ENCODE measurements around the gene CDH8.
A peak's percentile ranks its signal among the peaks of the same experiment; 100 is the strongest.

CDH8 gene

DNA sequence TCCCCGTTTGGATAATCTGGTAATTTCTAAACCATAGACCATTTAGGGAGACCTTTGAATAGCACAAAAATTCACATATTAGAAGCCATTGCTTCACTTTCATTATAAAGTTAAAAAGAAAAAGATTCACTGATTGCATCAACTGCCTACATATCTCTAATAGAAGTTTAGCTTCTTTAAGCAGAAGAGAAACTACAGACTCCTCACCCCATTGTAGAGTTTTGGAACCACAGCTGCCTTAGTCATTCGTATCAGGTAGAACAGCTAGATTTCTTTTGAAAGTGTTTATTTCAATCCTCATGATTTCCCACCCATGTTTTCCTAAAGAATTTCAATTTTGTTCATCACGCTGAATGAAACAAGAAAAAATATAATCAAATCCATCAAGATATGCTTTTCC lies 144.8 kb downstream of the CDH8 start:
- FAIRE-seq, result no peak
- DNase-seq (ENCODE audit: insufficient read length, low spot score), result no peak
- TF ChIP-seq SPI1 (IDR thresholded peaks at IDR 0.05; ENCODE audit: low read depth, low read length) (peak; percentile 45), TAF1 (IDR thresholded peaks at IDR 0.05; ENCODE audit: low read depth, low read length) (no peak)

DNA sequence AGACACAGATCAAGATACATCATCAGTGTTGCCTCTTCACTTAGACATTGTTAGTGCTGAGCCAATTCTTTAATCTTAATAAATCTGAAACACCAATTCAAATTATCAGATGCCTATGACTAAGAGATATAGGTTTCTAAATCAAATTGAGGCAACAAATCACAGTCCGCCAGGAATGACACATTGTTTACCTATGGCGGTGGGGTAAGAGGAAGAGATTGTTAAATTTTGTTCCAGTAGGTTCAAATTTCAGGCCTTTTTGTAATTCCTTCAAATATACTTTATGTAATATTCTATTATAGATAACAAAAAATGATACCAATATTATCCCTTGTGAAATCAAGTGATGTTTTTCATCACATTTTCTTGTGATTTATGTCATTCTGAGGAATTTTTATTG lies 145.9 kb downstream of the CDH8 start:
- FAIRE-seq (no peak), DNase-seq (ENCODE audit: insufficient read length, low spot score) (no peak)
- no peak for TF ChIP-seq POLR2A (IDR thresholded peaks at IDR 0.05; ENCODE audit: low read depth, low read length)
- no peak for TF ChIP-seq PAX5 (IDR thresholded peaks at IDR 0.05; ENCODE audit: insufficient read depth, low read length, severe bottlenecking)
- TF ChIP-seq POU2F2 (IDR thresholded peaks at IDR 0.05; ENCODE audit: low read depth, low read length), result no peak
- no peak for TF ChIP-seq SPI1 (IDR thresholded peaks at IDR 0.05; ENCODE audit: low read depth, low read length)
- TF ChIP-seq TAF1 (IDR thresholded peaks at IDR 0.05; ENCODE audit: low read depth, low read length), result no peak
- TF ChIP-seq POLR2AphosphoS5 (IDR thresholded peaks at IDR 0.05; ENCODE audit: low read depth, low read length), result no peak

DNA sequence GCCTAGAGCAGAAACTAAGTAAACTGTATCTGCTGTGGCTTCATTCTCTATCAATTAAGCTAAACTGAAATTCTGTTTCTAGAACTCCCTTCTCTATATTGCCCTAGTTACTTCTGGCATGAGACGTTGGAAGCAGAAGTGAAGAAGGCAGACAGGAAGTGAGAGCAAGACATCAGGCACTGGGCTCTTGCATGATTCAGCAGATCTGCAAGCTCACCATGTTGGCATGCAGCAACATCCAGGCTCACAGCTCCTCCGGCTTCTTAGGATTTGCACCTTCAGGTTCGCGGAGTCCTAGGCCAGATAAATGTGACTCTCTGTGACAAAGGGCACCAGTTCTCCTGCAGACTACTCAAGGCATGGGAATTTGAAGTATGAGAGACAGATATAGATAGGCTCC lies 148.3 kb downstream of the CDH8 start:
- FAIRE-seq, result peak; percentile 63
- DNase-seq (ENCODE audit: insufficient read length, low spot score), result no peak

DNA sequence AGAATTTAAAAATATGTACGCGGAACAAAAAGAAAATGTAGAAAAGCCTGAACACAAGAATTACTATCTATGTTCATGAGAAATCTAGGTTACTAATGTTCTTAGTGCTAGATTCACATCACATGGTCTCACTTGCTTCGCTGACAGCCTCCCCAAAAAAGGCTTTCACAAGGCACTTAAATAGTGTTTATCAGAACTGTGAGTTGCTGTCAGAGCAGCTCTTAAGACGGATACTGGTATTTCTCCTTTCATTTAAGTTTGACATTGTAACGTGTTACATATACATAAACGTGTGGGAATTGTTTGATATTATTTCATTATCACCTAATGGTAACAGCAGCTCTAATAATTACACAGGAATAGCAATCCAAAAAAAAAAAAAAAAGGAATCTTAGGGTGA lies 150.9 kb downstream of the CDH8 start:
- DNase-seq (ENCODE audit: insufficient read length, low spot score), result no peak
- no peak for FAIRE-seq
- TF ChIP-seq SPI1 (IDR thresholded peaks at IDR 0.05; ENCODE audit: low read depth, low read length) (no peak), POLR2A (IDR thresholded peaks at IDR 0.05; ENCODE audit: low read depth, low read length) (no peak), POU2F2 (IDR thresholded peaks at IDR 0.05; ENCODE audit: low read depth, low read length) (no peak), POLR2AphosphoS5 (IDR thresholded peaks at IDR 0.05; ENCODE audit: low read depth, low read length) (no peak), PAX5 (IDR thresholded peaks at IDR 0.05; ENCODE audit: insufficient read depth, low read length, severe bottlenecking) (no peak), TAF1 (IDR thresholded peaks at IDR 0.05; ENCODE audit: low read depth, low read length) (no peak)

More for the DNA sequence above, 148.3 kb downstream of the CDH8 start:
- TF ChIP-seq TAF1 (IDR thresholded peaks at IDR 0.05; ENCODE audit: low read depth, low read length) (no peak), SPI1 (IDR thresholded peaks at IDR 0.05; ENCODE audit: low read depth, low read length) (peak; percentile 98), PAX5 (IDR thresholded peaks at IDR 0.05; ENCODE audit: insufficient read depth, low read length, severe bottlenecking) (no peak), POU2F2 (IDR thresholded peaks at IDR 0.05; ENCODE audit: low read depth, low read length) (no peak)

DNA sequence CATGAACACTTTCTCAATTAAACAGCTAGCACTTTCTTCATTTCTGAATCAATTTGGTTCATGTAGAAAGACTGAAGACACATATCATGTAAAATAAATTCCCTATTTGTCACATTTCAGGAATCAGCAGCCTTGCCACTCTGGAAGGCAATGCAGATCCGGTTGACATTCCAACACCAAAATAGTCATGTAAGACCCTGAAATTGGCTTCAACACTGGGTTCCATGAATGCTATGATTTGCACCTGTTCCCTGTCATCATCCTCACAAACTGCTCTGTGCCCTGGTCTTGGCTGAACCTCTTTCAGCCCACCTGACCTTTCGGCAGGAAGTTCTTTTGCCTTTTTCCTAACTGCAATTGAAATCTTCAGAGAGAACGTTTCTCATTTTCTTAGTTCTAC lies 156.9 kb downstream of the CDH8 start:
- no peak for FAIRE-seq
- DNase-seq (ENCODE audit: insufficient read length, low spot score), result no peak
- TF ChIP-seq POU2F2 (IDR thresholded peaks at IDR 0.05; ENCODE audit: low read depth, low read length), result no peak

DNA sequence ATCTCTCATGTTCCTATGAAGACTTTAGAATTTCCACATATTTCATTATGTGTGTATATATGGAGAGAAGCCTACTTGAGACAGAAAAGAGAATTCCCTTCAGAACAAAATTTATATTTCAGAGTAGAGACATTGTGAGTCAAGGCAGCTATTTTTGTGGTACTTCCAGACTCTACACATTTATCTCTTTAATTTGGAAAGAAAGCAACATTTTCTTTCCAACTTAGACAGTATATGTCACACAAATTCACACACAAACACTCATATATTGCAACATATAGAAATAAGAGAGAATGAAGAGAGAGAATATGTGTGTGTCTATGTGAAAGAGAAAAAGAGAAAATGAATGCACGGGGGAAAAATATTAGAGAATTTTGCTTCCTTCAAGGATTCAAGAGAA lies 158.8 kb downstream of the CDH8 start:
- FAIRE-seq (no peak), DNase-seq (ENCODE audit: insufficient read length, low spot score) (no peak)
- no peak for TF ChIP-seq TAF1 (IDR thresholded peaks at IDR 0.05; ENCODE audit: low read depth, low read length)
- no peak for TF ChIP-seq POLR2A (IDR thresholded peaks at IDR 0.05; ENCODE audit: low read depth, low read length)
- TF ChIP-seq PAX5 (IDR thresholded peaks at IDR 0.05; ENCODE audit: insufficient read depth, low read length, severe bottlenecking), result no peak
- no peak for TF ChIP-seq SPI1 (IDR thresholded peaks at IDR 0.05; ENCODE audit: low read depth, low read length)
- no peak for TF ChIP-seq POU2F2 (IDR thresholded peaks at IDR 0.05; ENCODE audit: low read depth, low read length)
- TF ChIP-seq POLR2AphosphoS5 (IDR thresholded peaks at IDR 0.05; ENCODE audit: low read depth, low read length), result no peak

DNA sequence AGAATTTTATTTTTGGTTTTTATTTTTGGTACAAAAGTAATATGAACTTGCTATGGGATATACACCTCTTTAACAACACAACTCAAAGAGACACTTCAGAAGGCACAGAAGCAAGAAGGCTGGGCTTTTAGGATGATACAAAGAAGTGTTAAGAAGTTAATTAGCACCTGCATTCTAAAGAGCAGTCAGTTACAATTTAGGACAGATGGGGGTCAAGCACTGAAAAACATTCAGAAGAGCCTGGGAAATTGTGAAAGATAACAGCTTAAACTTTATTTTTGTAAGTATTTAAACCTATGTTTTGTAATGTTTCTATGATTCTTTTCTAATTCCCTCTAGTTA lies 163.5 kb downstream of the CDH8 start:
- no peak for TF ChIP-seq PAX5 (IDR thresholded peaks at IDR 0.05; ENCODE audit: insufficient read depth, low read length, severe bottlenecking)
- TF ChIP-seq TAF1 (IDR thresholded peaks at IDR 0.05; ENCODE audit: low read depth, low read length), result no peak
- FAIRE-seq (no peak), DNase-seq (ENCODE audit: insufficient read length, low spot score) (no peak)

DNA sequence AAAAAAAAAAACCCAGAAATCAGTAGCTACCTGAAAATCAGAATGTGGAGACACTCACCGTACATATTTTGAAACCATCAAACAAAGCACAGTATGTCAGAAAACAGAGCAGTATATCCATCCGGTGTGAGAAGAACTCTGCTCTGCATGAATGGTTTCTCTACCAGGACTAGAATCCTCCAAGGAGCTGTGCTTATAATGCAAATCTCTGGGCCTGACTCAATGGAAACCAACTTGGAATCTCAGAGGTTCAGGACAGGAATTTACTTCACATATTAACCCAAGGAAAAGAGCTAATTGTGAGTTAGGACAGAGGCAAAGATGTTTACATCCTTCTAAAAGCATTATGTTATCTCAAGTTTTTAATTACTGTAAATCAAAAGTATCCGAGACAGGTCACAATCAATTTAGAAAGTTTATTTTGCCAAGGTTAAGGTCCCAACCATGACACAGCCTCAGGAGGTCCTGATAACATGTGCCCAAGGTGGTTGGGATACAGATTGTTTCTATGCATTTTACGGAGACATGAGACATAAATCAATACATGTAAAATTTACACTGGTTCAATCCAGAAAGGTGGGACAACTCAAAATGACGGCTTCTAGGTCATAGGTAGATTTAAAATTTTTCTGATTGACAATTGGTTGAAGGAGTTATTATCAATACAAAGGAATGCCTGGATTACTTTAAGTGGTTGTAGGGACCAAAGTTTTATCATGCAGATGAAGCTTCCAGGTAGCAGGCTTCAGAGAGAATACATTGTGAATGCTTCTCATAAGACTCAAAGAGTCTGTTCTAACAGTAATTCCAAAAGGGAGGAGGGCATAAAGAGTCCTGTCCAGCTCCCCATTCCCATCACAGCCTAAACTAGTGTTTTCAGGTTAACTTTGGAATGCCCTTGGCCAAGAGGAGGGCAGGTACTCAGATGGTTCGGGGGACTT lies 164.1 kb downstream of the CDH8 start:
- TF ChIP-seq POLR2AphosphoS5 (IDR thresholded peaks at IDR 0.05; ENCODE audit: low read depth, low read length) (no peak), SPI1 (IDR thresholded peaks at IDR 0.05; ENCODE audit: low read depth, low read length) (no peak)
- FAIRE-seq (no peak), DNase-seq (ENCODE audit: insufficient read length, low spot score) (no peak)

DNA sequence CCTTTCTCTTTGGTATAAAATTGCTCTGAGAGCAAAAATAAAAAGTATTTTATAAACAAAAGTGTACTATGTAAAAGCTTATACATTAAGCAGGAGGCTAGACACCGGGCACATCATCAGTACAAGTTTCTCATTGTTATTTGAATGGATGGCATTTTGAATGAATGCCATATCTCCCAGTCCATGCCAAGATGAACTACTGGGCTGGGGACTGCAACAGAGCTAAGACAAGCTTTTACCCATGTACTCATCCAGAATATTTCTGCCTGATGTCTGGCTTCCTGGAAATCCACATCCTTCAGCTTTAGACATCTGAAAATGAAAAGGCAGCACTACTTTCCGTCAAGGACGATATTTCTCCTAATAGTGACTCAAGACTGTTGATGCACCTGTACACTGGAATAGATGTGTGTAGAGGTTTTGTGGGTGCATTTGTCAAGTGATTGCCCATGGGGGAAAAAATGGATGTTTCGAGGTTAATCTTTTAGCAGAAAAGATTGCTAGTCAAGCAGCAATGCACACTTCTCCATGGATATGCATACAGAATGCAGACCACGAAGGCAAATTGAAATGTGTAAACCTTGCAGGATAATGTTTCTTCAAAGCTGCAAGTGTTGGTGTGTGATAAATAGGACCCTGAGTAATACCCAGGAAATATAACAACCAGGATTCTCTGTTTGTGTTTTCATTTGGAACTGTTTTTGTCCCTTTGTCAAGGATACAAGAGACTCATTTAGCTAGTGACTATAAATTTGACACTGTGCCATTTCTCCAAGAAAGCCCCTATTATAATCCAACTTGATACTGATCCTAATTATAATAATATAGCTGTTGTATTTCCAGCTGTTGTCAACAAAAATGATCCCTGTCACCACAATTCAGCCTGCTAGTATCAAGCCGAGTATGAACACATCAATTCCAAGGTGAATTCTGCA lies 173.8 kb downstream of the CDH8 start:
- no peak for FAIRE-seq
- no peak for DNase-seq (ENCODE audit: insufficient read length, low spot score)

DNA sequence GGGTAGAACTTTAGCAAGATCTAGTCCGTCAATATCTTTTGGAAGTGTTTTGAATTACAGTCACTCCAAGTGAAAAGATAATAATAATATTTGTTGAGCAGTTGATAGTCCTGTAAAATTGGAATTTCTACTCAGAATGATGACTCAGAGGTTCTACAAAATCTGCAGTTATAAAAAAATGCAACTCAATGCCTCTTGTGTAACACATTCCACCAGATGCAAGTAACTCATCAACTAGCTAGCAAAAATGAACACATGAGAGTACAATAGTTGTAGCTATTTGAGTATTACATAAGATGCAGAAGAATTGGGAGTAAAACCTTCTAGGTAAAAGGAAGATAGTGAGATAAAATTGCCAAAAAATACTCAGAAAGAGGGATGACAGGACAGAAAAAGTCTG lies 177.2 kb downstream of the CDH8 start:
- DNase-seq (ENCODE audit: insufficient read length, low spot score), result no peak
- no peak for FAIRE-seq
- TF ChIP-seq TAF1 (IDR thresholded peaks at IDR 0.05; ENCODE audit: low read depth, low read length) (no peak), POLR2A (IDR thresholded peaks at IDR 0.05; ENCODE audit: low read depth, low read length) (no peak)

More for the DNA sequence above, 173.8 kb downstream of the CDH8 start:
- TF ChIP-seq POLR2AphosphoS5 (IDR thresholded peaks at IDR 0.05; ENCODE audit: low read depth, low read length) (no peak), SPI1 (IDR thresholded peaks at IDR 0.05; ENCODE audit: low read depth, low read length) (no peak), TAF1 (IDR thresholded peaks at IDR 0.05; ENCODE audit: low read depth, low read length) (no peak), POU2F2 (IDR thresholded peaks at IDR 0.05; ENCODE audit: low read depth, low read length) (no peak), PAX5 (IDR thresholded peaks at IDR 0.05; ENCODE audit: insufficient read depth, low read length, severe bottlenecking) (no peak), POLR2A (IDR thresholded peaks at IDR 0.05; ENCODE audit: low read depth, low read length) (no peak)
